ENCODE results near the gene IDE.
"Not testable (repeated sequence)": the region's sequence is repeated elsewhere in the genome, so short reads cannot be mapped to it uniquely, and the experiment has no call there.

The IDE gene

GRCh38 chr10:92404612-92405418, 169.1 kb downstream of the IDE start:
- no peak overlapping the region for H3K4me3 ChIP-seq (ENCODE audit: low read depth, low read length)
- no peak for TF ChIP-seq CTCF (IDR thresholded peaks at IDR 0.05; ENCODE audit: insufficient read depth, low read depth, low read length, missing control alignments)

GRCh38 chr10:92402234-92402633, 171.7 kb downstream of the IDE start:
- not testable (repeated sequence) for DNase-seq (ENCODE audit: low read depth); H3K4me3 ChIP-seq (ENCODE audit: low read depth, low read length)

More at GRCh38 chr10:92404612-92405418, 169.1 kb downstream of the IDE start:
- DNase-seq (ENCODE audit: low read depth): no peak
